22Rv1 (cell line): Measurements from ENCODE around the gene CNEP1R1.

Source experiments
- CTCF ChIP-seq: fragments of 450-650 bp; IDR thresholded peaks from 2 replicates; pipeline ENCODE4 v1.5.1; 2017; ENCODE audit warnings: mild to moderate bottlenecking
- ZFX ChIP-seq: fragments of 450-650 bp; IDR thresholded peaks from 2 replicates; pipeline ENCODE4 v1.6.1; 2017; ENCODE audit warnings: antibody characterized with exemption, borderline replicate concordance

DNA sequence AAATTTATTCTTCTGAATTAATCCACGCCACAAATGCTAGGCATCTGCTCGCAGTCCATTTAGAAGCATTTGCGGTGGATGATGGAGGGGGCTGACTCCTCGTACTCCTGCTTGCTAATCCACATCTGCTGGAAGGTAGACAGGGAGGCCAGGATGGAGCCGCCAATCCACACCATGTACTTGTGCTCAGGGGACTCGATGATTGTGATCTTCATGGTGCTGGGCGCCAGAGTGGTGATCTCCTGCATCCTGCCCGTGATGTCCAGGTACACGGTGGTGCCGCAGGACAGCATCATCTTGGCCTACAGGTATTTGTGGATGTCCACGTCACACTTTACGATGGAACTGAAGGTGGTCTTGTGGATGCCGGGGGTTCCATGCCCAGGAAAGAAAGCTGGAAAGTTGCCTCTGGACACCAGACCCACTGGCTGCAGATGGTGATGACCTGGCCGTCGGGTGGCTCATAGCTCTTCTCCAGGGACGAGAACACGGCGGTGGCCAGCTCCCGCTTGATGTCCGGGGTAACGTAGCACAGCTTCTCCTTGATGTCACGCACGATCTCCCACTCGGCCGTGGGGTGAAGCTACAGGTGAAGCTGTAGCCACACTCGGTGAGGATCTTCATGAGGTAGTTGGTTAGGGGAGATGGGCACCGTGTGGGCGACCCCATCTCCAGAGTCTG is 33.2 kb downstream of the CNEP1R1 start:
- TF ChIP-seq CTCF: no peak
- TF ChIP-seq ZFX: no peak
